ENCODE results near the gene SLC7A8.

DNA sequence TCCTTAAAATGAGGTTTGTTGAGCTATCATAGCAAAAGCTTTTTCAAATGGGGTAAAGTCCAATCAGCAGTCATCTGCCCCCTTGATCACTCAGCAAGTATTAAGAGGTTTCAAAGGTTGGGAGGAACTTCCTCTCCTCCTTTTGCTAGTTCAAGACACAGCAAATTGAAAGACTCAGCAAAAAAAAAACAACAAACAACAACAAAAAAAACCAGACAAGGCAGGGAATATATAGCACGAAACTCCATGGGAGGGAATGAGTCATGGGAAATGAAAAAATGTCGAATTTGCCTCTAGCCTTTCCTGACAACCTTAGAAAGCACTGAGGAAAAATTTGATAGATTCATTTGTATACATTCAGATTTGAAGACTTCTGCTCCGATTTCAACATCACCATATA is 1.6 kb upstream of the SLC7A8 start:
- TF ChIP-seq TAF1 (conservative IDR thresholded peaks at IDR 0.05) (no peak), YY1 (IDR thresholded peaks at IDR 0.05) (no peak), NR2F2 (IDR thresholded peaks at IDR 0.05) (no peak), EGR1 (IDR thresholded peaks at IDR 0.05; ENCODE audit: low read depth in 2 of 2) (no peak), HNF4G (IDR thresholded peaks at IDR 0.05) (no peak), HNF4A (conservative IDR thresholded peaks at IDR 0.05) (no peak)
- TF ChIP-seq, protein P1, sequence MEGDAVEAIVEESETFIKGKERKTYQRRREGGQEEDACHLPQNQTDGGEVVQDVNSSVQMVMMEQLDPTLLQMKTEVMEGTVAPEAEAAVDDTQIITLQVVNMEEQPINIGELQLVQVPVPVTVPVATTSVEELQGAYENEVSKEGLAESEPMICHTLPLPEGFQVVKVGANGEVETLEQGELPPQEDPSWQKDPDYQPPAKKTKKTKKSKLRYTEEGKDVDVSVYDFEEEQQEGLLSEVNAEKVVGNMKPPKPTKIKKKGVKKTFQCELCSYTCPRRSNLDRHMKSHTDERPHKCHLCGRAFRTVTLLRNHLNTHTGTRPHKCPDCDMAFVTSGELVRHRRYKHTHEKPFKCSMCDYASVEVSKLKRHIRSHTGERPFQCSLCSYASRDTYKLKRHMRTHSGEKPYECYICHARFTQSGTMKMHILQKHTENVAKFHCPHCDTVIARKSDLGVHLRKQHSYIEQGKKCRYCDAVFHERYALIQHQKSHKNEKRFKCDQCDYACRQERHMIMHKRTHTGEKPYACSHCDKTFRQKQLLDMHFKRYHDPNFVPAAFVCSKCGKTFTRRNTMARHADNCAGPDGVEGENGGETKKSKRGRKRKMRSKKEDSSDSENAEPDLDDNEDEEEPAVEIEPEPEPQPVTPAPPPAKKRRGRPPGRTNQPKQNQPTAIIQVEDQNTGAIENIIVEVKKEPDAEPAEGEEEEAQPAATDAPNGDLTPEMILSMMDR (IDR thresholded peaks at IDR 0.05; ENCODE audit: low read depth, low read length, missing input control) = no peak
- TF ChIP-seq, protein P2, sequence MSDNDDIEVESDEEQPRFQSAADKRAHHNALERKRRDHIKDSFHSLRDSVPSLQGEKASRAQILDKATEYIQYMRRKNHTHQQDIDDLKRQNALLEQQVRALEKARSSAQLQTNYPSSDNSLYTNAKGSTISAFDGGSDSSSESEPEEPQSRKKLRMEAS (IDR thresholded peaks at IDR 0.05) = no peak
- TF ChIP-seq, protein P3, sequence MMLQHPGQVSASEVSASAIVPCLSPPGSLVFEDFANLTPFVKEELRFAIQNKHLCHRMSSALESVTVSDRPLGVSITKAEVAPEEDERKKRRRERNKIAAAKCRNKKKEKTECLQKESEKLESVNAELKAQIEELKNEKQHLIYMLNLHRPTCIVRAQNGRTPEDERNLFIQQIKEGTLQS (IDR thresholded peaks at IDR 0.05) = no peak
- TF ChIP-seq, protein P4, sequence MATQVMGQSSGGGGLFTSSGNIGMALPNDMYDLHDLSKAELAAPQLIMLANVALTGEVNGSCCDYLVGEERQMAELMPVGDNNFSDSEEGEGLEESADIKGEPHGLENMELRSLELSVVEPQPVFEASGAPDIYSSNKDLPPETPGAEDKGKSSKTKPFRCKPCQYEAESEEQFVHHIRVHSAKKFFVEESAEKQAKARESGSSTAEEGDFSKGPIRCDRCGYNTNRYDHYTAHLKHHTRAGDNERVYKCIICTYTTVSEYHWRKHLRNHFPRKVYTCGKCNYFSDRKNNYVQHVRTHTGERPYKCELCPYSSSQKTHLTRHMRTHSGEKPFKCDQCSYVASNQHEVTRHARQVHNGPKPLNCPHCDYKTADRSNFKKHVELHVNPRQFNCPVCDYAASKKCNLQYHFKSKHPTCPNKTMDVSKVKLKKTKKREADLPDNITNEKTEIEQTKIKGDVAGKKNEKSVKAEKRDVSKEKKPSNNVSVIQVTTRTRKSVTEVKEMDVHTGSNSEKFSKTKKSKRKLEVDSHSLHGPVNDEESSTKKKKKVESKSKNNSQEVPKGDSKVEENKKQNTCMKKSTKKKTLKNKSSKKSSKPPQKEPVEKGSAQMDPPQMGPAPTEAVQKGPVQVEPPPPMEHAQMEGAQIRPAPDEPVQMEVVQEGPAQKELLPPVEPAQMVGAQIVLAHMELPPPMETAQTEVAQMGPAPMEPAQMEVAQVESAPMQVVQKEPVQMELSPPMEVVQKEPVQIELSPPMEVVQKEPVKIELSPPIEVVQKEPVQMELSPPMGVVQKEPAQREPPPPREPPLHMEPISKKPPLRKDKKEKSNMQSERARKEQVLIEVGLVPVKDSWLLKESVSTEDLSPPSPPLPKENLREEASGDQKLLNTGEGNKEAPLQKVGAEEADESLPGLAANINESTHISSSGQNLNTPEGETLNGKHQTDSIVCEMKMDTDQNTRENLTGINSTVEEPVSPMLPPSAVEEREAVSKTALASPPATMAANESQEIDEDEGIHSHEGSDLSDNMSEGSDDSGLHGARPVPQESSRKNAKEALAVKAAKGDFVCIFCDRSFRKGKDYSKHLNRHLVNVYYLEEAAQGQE (IDR thresholded peaks at IDR 0.05) = no peak

Data from liver (tissue), 3 donors.